Mesenchymal stem cell (in vitro differentiated cells and primary cell): ENCODE measurements around the gene MEGF11.

Experiments
- DNase-seq: peaks from one replicate; pipeline ENCODE4 v3.0.0-alpha.2; 2013
- H2AFZ ChIP-seq: one replicate; pipeline ENCODE4 v1.6.1; 2013; ENCODE audit warnings: low read depth, mild to moderate bottlenecking, control low read depth, inconsistent platforms, low read length, moderate library complexity
- H2AK5ac ChIP-seq: 2 replicates; pipeline ENCODE4 v1.6.1; 2013; ENCODE audit warnings: low read length, moderate library complexity, mild to moderate bottlenecking, inconsistent platforms; ENCODE audit not compliant: severe bottlenecking
- H2BK120ac ChIP-seq: one replicate; pipeline ENCODE4 v1.6.1; 2013; ENCODE audit warnings: low read depth, mild to moderate bottlenecking, inconsistent platforms, low read length, moderate library complexity
- H2BK12ac ChIP-seq, 2 experiments: one replicate each; pipeline ENCODE4 v1.6.1; 2013; ENCODE audit warnings: inconsistent platforms in 2 of 2, low read length in 2 of 2, mild to moderate bottlenecking in 2 of 2, moderate library complexity in 2 of 2, control low read depth in 1 of 2
- H2BK15ac ChIP-seq: one replicate; pipeline ENCODE4 v1.6.1; 2013; ENCODE audit warnings: mild to moderate bottlenecking, low read depth, inconsistent platforms; ENCODE audit not compliant: poor library complexity, severe bottlenecking
- H2BK5ac ChIP-seq: 2 replicates; pipeline ENCODE4 v1.6.1; 2013; ENCODE audit warnings: low read depth, mild to moderate bottlenecking, low read length, control low read depth, inconsistent platforms; ENCODE audit not compliant: poor library complexity, severe bottlenecking
- H3K14ac ChIP-seq, 2 experiments: one replicate each; pipeline ENCODE4 v1.6.1; 2013; ENCODE audit warnings: inconsistent platforms in 2 of 2, low read length in 2 of 2, control low read depth in 1 of 2, mild to moderate bottlenecking in 1 of 2, moderate library complexity in 1 of 2
- H3K18ac ChIP-seq, 2 experiments: one replicate each; pipeline ENCODE4 v1.6.1; 2013; ENCODE audit warnings: inconsistent platforms in 2 of 2, low read length in 2 of 2, control low read depth in 1 of 2, low read depth in 1 of 2, mild to moderate bottlenecking in 1 of 2
- H3K23ac ChIP-seq, 2 experiments: one replicate each; pipeline ENCODE4 v1.6.1; 2013; ENCODE audit warnings: inconsistent platforms in 2 of 2, low read length in 2 of 2, mild to moderate bottlenecking in 2 of 2, moderate library complexity in 2 of 2, control low read depth in 1 of 2
- H3K27ac ChIP-seq: 2 replicates; pipeline ENCODE4 v1.5.1; 2013; ENCODE audit warnings: mild to moderate bottlenecking, moderate library complexity, low read length, control low read depth, inconsistent platforms; ENCODE audit not compliant: poor library complexity, severe bottlenecking
- H3K27me3 ChIP-seq, 2 experiments: 2 replicates each; pipeline versions ENCODE4 v1.6.1 to v1.7.0; 2013; ENCODE audit warnings: low read length in 2 of 2, mild to moderate bottlenecking in 2 of 2, moderate library complexity in 2 of 2, control low read depth in 1 of 2, inconsistent platforms in 1 of 2; ENCODE audit not compliant: control insufficient read depth in 1 of 2, insufficient read depth in 1 of 2
- H3K36me3 ChIP-seq, 2 experiments: 2 replicates each; pipeline versions ENCODE4 v1.6.1 to v1.7.0; 2013; ENCODE audit warnings: low read length in 2 of 2, control low read depth in 1 of 2, inconsistent platforms in 1 of 2, low read depth in 1 of 2, mild to moderate bottlenecking in 1 of 2; ENCODE audit not compliant: insufficient read depth in 2 of 2, control insufficient read depth in 1 of 2
- H3K4ac ChIP-seq, 2 experiments: one replicate each; pipeline ENCODE4 v1.6.1; 2013; ENCODE audit warnings: inconsistent platforms in 2 of 2, low read length in 2 of 2, mild to moderate bottlenecking in 2 of 2, moderate library complexity in 2 of 2, control low read depth in 1 of 2, low read depth in 1 of 2
- H3K4me1 ChIP-seq: 2 replicates; pipeline ENCODE4 v1.6.1; 2013; ENCODE audit warnings: low read depth, low read length, control low read depth; ENCODE audit not compliant: control insufficient read depth, insufficient read depth
- H3K4me2 ChIP-seq: 2 replicates; pipeline ENCODE4 v1.6.1; 2013; ENCODE audit warnings: low read length, mild to moderate bottlenecking, inconsistent platforms; ENCODE audit not compliant: poor library complexity, severe bottlenecking
- H3K4me3 ChIP-seq, 2 experiments: 2 replicates each; pipeline versions ENCODE4 v1.5.1 to v1.7.0; 2013; ENCODE audit warnings: low read length in 2 of 2, mild to moderate bottlenecking in 2 of 2, control low read depth in 1 of 2, low read depth in 1 of 2; ENCODE audit not compliant: insufficient read depth in 1 of 2
- H3K79me1 ChIP-seq: replicated peaks from 2 replicates; pipeline ENCODE4 v1.6.1; 2013; ENCODE audit warnings: mild to moderate bottlenecking, control low read depth, low read length, inconsistent platforms; ENCODE audit not compliant: poor library complexity, severe bottlenecking
- H3K9ac ChIP-seq: 2 replicates; pipeline ENCODE4 v1.7.0; 2013; ENCODE audit warnings: mild to moderate bottlenecking, low read length, moderate library complexity
- H3K9me3 ChIP-seq: 2 replicates; pipeline ENCODE4 v1.7.0; 2013; ENCODE audit warnings: mild to moderate bottlenecking, low read length; ENCODE audit not compliant: control insufficient read depth
- H4K8ac ChIP-seq: one replicate; pipeline ENCODE4 v1.6.1; 2013; ENCODE audit warnings: inconsistent platforms, mild to moderate bottlenecking, low read length, moderate library complexity
- H4K91ac ChIP-seq: one replicate; pipeline ENCODE4 v1.6.1; 2013; ENCODE audit warnings: mild to moderate bottlenecking, low read length, inconsistent platforms
- WGBS: methylation state at CpG from one replicate; pipeline ENCODE4 v1.1.7; 2013; ENCODE audit warnings: mixed read lengths; 5-methylcytosine and 5-hydroxymethylcytosine counted together

MEGF11 gene

DNA sequence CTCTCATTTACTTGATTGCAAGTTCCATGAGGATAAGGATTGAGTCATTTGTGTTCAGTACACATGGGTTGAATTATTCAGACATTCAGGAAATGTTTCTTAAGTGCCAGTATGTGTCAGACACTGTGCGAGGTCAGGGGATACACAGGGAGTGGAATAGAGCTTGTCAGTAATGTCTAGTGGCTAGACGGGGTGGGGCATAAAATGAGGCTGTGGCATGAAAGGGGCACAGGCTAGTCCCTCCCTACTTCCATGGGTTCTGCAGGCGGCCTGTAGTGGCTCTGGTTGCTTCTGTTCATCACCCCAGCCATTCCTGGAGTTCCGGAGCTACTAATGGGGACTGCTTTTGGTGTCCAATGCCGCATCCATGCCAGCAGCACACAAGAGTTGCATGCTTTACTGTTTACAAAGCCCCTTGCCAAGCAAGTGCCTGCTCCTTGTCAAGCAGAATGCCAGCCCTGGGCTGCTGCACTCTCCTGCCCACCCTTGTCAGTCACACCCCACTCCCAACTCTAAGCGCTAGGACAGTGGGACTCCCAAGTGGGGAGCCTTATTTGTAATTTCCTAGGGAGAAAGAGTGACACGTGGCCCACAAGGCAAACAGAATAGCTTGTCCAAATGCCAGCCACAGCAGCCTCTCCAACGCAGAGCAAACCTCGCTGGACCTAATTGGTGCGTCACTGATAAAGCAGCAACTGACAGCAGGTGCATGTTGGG, 313.5 kb downstream of the MEGF11 start:
- no peaks in the 10 kb centered on the region for H3K36me3 ChIP-seq
- H4K91ac ChIP-seq, result no peak overlapping the region
- 66% methylated on average over 10 of the region's 10 CpGs for WGBS
- no peak overlapping the region for H3K9ac ChIP-seq
- no peak overlapping the region for H2BK5ac ChIP-seq
- no peaks in the 10 kb centered on the region for H3K9me3 ChIP-seq
- H3K14ac ChIP-seq, result no peak overlapping the region
- H3K23ac ChIP-seq, result no peak overlapping the region
- peaks cover 2% of the 10 kb centered on the region for H3K4me1 ChIP-seq
- DNase-seq, result peak; percentile 87
- H2AFZ ChIP-seq, result no peak overlapping the region
- H3K4me3 ChIP-seq, result no peak overlapping the region
- no peak overlapping the region for H3K4ac ChIP-seq
- no peak overlapping the region for H3K27ac ChIP-seq
- no peak overlapping the region for H2BK120ac ChIP-seq
- no peak overlapping the region for H2AK5ac ChIP-seq
- no peaks in the 10 kb centered on the region for H3K79me1 ChIP-seq
- no peak overlapping the region for H2BK15ac ChIP-seq
- H3K27me3 ChIP-seq, result peaks cover 8 to 23% of the 10 kb centered on the region in 2 experiments
- no peak overlapping the region for H3K4me2 ChIP-seq
- H4K8ac ChIP-seq, result no peak overlapping the region
- no peak overlapping the region for H3K18ac ChIP-seq
- no peak overlapping the region for H2BK12ac ChIP-seq

DNA sequence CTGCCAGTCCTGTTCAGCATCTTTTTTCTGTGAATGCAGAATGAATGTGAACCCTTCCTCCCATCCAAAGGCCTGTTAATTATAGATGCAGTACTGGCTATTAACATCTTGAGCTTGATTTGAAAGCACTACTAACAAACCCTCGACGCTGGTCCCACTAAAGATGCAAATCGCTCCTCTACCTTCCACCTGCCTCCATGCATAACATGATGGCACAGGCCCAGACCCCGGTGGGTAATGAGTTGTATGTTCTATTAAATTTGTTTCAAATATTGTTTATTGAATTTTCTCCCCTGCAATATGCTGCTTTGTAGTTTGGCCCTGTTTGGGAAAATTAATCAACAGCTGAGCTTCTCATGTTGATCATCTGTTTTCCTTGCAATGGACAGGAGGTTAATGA, 314.9 kb downstream of the MEGF11 start:
- Histone ChIP-seq H3K4ac (no peak overlapping the region), H3K27me3 (peaks cover 2 to 15% of the 10 kb centered on the region in 2 experiments), H2BK5ac (no peak overlapping the region), H2BK120ac (no peak overlapping the region), H2BK15ac (no peak overlapping the region), H3K36me3 (no peaks in the 10 kb centered on the region), H2BK12ac (no peak overlapping the region), H3K9ac (no peak overlapping the region), H3K4me2 (no peak overlapping the region), H2AK5ac (no peak overlapping the region), H4K8ac (no peak overlapping the region), H2AFZ (no peak overlapping the region), H3K79me1 (no peaks in the 10 kb centered on the region), H3K27ac (no peak overlapping the region), H3K18ac (no peak overlapping the region), H3K4me1 (peaks cover 2% of the 10 kb centered on the region), H3K14ac (no peak overlapping the region), H3K4me3 (no peak overlapping the region), H3K23ac (no peak overlapping the region), H3K9me3 (no peaks in the 10 kb centered on the region), H4K91ac (no peak overlapping the region)
- DNase-seq, result no peak
- WGBS, result 88% methylated on average over 3 of the region's 4 CpGs

DNA sequence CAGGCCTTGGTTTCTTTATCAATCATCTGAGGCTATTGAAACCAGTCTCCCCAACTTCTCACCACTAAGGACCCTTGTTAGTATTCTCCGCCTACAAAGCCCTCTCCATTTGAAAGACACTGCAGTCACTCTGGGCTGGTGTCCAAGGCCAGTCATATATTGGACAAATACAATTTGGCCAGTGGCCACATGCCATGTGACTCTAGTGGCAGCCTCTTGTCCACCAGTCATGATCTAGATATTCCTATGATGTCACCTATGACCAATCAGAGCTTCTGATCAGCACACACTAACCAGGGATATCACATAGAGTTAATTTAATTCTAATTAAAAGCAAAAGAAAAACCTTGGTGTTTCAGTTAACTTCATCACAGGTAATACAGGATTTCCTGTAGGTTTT, 316.1 kb downstream of the MEGF11 start:
- Histone ChIP-seq H3K27ac (no peak overlapping the region), H4K91ac (no peak overlapping the region), H2BK5ac (no peak overlapping the region), H2AFZ (no peak overlapping the region), H3K36me3 (no peaks in the 10 kb centered on the region), H3K9ac (no peak overlapping the region), H3K4ac (no peak overlapping the region), H3K4me2 (no peak overlapping the region), H2AK5ac (no peak overlapping the region), H3K14ac (no peak overlapping the region), H2BK120ac (no peak overlapping the region), H4K8ac (no peak overlapping the region), H2BK15ac (no peak overlapping the region), H3K4me1 (peaks cover 2% of the 10 kb centered on the region), H3K23ac (no peak overlapping the region), H3K4me3 (no peak overlapping the region), H2BK12ac (no peak overlapping the region), H3K18ac (no peak overlapping the region), H3K27me3 (peaks cover 10 to 12% of the 10 kb centered on the region in 2 experiments), H3K9me3 (no peaks in the 10 kb centered on the region), H3K79me1 (no peaks in the 10 kb centered on the region)
- peak; percentile 6 for DNase-seq
- 100% methylated on average over 1 of the region's 1 CpG for WGBS

DNA sequence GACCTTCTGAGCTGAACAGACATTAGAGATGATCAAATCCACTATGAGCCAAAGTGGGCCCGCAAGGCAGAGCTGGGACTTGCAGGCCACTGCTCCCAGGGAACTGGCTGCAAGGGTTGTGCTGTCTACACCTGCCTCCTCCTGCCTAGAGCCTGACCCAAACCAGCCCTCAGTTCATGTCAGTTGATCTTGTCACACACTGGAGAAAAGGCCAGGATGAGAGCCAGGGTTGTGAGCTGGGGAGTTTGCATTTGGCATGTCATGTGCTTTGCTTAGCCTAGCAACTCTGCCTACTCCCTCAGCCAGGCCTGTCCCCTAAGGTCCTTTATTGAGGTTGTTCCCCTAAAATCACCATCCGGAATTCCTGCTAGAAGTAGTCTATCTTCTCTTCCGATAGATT, 316.5 kb downstream of the MEGF11 start:
- no peaks in the 10 kb centered on the region for H3K79me1 ChIP-seq
- H3K9ac ChIP-seq, result no peak overlapping the region
- no peak overlapping the region for H2BK12ac ChIP-seq
- H3K4me3 ChIP-seq, result no peak overlapping the region
- peaks cover 2% of the 10 kb centered on the region for H3K4me1 ChIP-seq
- no peak overlapping the region for H3K23ac ChIP-seq
- H3K18ac ChIP-seq, result no peak overlapping the region
- no peaks in the 10 kb centered on the region for H3K9me3 ChIP-seq
- H2AK5ac ChIP-seq, result no peak overlapping the region
- H3K4ac ChIP-seq, result no peak overlapping the region
- H2AFZ ChIP-seq, result no peak overlapping the region
- H2BK120ac ChIP-seq, result no peak overlapping the region
- H3K27ac ChIP-seq, result no peak overlapping the region
- no peak overlapping the region for H4K91ac ChIP-seq
- H3K14ac ChIP-seq, result no peak overlapping the region
- no peak overlapping the region for H2BK5ac ChIP-seq
- DNase-seq, result no peak
- H2BK15ac ChIP-seq, result no peak overlapping the region
- H3K27me3 ChIP-seq, result peaks cover 11 to 13% of the 10 kb centered on the region in 2 experiments
- no peaks in the 10 kb centered on the region for H3K36me3 ChIP-seq
- no peak overlapping the region for H4K8ac ChIP-seq
- WGBS, result 97% methylated on average over 3 of the region's 3 CpGs
- H3K4me2 ChIP-seq, result no peak overlapping the region
